ENCODE results near the gene GABBR2. TPM values are rescaled to one million over a fixed set of nuclear protein-coding genes. Genes with fewer than 3 reads are reported as not detected.

Gene GABBR2
- total RNA-seq, 4 donors from 2014 or later = 0.17 to 0.26 TPM; not detected in 2

DNA sequence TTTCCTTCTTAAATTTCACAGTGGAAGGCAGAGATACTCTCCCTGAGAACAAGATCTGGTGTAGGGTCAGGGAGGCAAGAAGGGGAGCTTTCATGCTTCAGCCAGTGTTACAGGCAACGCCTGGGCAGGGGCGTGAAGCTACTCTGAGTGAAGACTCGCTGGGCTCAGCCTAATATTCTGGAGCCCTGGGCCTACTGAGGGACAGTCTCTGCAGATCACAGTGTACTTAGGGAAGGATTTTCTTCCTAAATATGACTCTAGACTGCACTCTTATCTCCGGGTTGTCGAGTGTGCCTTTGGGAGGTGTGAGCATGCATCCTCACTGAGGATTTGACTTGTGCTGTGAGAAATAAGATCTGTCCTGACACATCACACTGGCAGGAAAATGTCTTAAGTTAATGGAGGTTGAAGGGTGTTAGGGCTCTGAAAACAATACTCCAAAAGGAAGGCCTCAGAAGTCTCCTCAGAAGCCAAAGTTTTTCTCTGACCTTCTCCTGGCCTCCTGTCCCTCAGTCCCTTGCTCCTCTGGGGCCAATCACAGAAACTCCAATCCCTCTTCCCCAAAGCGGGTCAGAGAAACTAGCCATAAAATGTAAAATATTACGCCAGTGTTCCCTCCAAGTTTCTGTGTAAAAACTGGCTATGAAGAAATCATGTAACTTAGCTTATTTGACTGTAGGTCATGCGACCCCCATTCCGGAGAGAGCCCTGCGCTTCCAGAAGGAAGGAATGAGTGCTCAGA, 296.5 kb downstream of the GABBR2 start:
- TF ChIP-seq POLR2AphosphoS5 (IDR thresholded peaks at IDR 0.05) = no peak
- TF ChIP-seq EP300 (IDR thresholded peaks at IDR 0.05) = no peak
- TF ChIP-seq, protein P1, sequence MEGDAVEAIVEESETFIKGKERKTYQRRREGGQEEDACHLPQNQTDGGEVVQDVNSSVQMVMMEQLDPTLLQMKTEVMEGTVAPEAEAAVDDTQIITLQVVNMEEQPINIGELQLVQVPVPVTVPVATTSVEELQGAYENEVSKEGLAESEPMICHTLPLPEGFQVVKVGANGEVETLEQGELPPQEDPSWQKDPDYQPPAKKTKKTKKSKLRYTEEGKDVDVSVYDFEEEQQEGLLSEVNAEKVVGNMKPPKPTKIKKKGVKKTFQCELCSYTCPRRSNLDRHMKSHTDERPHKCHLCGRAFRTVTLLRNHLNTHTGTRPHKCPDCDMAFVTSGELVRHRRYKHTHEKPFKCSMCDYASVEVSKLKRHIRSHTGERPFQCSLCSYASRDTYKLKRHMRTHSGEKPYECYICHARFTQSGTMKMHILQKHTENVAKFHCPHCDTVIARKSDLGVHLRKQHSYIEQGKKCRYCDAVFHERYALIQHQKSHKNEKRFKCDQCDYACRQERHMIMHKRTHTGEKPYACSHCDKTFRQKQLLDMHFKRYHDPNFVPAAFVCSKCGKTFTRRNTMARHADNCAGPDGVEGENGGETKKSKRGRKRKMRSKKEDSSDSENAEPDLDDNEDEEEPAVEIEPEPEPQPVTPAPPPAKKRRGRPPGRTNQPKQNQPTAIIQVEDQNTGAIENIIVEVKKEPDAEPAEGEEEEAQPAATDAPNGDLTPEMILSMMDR (IDR thresholded peaks at IDR 0.05) = no peak
- no peak for TF ChIP-seq POLR2A (IDR thresholded peaks at IDR 0.05; ENCODE audit: low read depth)
- Histone ChIP-seq H3K9me3 (no peaks in the 10 kb centered on the region), H3K27ac (replicated peaks in 1 of 4) (no peak overlapping the region), H3K36me3 (no peaks in the 10 kb centered on the region), H3K4me1 (peaks cover 0 to 16% (median 8%) of the 10 kb centered on the region in 4 donors), H3K27me3 (peaks cover 0 to 5% (median 0%) of the 10 kb centered on the region in 4 donors), H3K4me3 (no peak overlapping the region)
- DNase-seq (ENCODE audit: extremely low spot score) = no peak
- WGBS = 85% methylated on average over 10 of the region's 10 CpGs
- intact Hi-C loops (cut with DNase I) = no loop called here

DNA sequence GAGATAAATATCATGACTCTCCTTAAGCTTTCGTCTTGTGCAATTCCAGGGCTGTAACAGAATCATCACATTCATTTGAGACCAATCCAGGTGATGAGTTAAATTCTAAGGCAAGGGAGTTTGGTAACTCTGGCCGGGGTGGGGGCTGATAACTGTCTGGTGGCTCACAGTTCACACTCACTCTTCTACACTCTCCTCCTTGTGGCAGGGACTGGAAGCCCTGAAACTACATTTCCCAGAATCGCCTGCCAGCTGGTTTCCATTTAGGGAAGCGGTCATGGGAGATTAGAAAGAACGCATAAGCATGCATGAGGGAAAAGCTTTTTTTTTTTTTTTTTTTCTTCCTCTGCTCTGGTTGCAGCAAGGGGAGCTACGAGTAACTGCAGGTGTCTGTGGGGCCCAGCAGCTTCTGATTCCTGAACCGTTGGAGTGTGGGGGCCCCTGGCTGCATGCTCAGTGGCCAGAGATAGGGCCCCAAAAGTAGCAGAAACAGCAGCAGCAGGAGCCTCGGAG, 298.5 kb downstream of the GABBR2 start:
- H3K9me3 ChIP-seq = no peaks in the 10 kb centered on the region
- DNase-seq (ENCODE audit: extremely low spot score) = no peak
- H3K27me3 ChIP-seq = no peaks in the 10 kb centered on the region
- no peak overlapping the region for H3K27ac ChIP-seq (replicated peaks in 1 of 4)
- intact Hi-C loops (cut with DNase I) = no loop called here
- peaks cover 0 to 16% (median 8%) of the 10 kb centered on the region in 4 donors for H3K4me1 ChIP-seq
- no peak overlapping the region for H3K4me3 ChIP-seq
- WGBS = 26% methylated on average over 8 of the region's 8 CpGs
- TF ChIP-seq POLR2AphosphoS5 (IDR thresholded peaks at IDR 0.05) = peak in 1 of 2 donors; percentile 25
- TF ChIP-seq, protein P1 (IDR thresholded peaks at IDR 0.05) = peak in 2 of 3 experiments; percentile 30 to 36
- TF ChIP-seq POLR2A (IDR thresholded peaks at IDR 0.05; ENCODE audit: low read depth) = no peak
- no peak for TF ChIP-seq EP300 (IDR thresholded peaks at IDR 0.05)
- H3K36me3 ChIP-seq = no peaks in the 10 kb centered on the region

DNA sequence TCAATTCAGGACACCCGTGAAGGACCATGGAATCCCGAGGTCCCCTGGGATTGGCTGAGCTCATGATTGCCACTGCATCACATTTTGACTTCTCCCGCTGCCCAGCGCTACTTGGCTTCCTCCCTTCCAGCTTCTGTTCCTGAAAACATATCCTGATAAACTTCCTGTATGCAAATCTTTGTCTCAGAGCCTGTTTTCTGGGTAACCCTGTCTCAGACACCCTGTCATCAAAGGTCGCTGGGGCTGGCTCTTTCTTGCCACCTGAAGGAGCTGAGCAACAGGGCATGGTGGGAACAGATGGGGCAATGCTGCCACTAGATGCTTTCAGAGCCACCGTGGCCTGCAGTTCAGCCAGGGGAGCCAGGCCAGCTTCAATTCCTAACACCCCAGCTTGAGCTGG, 299.0 kb downstream of the GABBR2 start:
- WGBS = 78% methylated on average over 6 of the region's 6 CpGs

DNA sequence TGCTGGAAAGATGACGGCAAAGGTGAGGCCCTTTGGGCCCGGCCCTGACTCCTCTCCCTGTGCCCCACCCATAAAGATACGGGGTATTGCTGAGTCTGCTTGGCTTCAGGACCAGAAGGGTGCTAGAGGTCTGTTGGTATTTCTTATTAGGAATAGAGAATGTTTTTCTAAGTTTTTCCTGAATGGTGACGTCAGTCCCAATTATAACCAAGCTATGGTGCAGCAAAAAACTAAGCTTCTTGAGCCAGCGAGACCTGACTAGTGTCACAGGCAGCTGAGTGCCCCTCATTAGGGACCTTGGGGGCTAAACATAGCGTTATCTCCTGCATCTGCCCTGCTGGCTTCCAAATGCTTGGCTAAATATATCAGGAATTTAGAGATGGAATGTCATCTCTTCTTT, 302.3 kb downstream of the GABBR2 start:
- WGBS = 86% methylated on average over 6 of the region's 6 CpGs
- no peak overlapping the region for H3K27ac ChIP-seq (replicated peaks in 1 of 4)
- no peak overlapping the region for H3K4me3 ChIP-seq
- DNase-seq (ENCODE audit: extremely low spot score) = no peak
- peaks cover 0 to 7% (median 0%) of the 10 kb centered on the region in 4 donors for H3K27me3 ChIP-seq
- TF ChIP-seq, protein P1 (IDR thresholded peaks at IDR 0.05) = no peak
- TF ChIP-seq EP300 (IDR thresholded peaks at IDR 0.05) = no peak
- no peak for TF ChIP-seq POLR2AphosphoS5 (IDR thresholded peaks at IDR 0.05)
- TF ChIP-seq POLR2A (IDR thresholded peaks at IDR 0.05; ENCODE audit: low read depth) = no peak
- H3K9me3 ChIP-seq = no peaks in the 10 kb centered on the region
- no peaks in the 10 kb centered on the region for H3K36me3 ChIP-seq
- intact Hi-C loops (cut with DNase I) = no loop called here
- peaks cover 0 to 16% (median 8%) of the 10 kb centered on the region in 4 donors for H3K4me1 ChIP-seq

More for the DNA sequence above, 299.0 kb downstream of the GABBR2 start:
- no peaks in the 10 kb centered on the region for H3K9me3 ChIP-seq
- DNase-seq (ENCODE audit: extremely low spot score) = no peak
- no peaks in the 10 kb centered on the region for H3K27me3 ChIP-seq
- TF ChIP-seq POLR2AphosphoS5 (IDR thresholded peaks at IDR 0.05) = no peak
- TF ChIP-seq, protein P1 (IDR thresholded peaks at IDR 0.05) = no peak
- TF ChIP-seq POLR2A (IDR thresholded peaks at IDR 0.05; ENCODE audit: low read depth) = no peak
- TF ChIP-seq EP300 (IDR thresholded peaks at IDR 0.05) = no peak
- H3K4me1 ChIP-seq = peaks cover 0 to 16% (median 8%) of the 10 kb centered on the region in 4 donors
- H3K27ac ChIP-seq (replicated peaks in 1 of 4) = no peak overlapping the region
- intact Hi-C loops (cut with DNase I) = no loop called here
- H3K4me3 ChIP-seq = no peak overlapping the region
- no peaks in the 10 kb centered on the region for H3K36me3 ChIP-seq
